SU-DHL-6 (cell line): ENCODE measurements around the gene EML1.

ENCODE experiments used
- EZH2phosphoT487 ChIP-seq: fragments of 200-600 bp; sonication (generic), shearing (Covaris generic); conservative IDR thresholded peaks from 2 replicates; pipeline ENCODE4 v1.6.1; 2018; ENCODE audit warnings: mild to moderate bottlenecking, antibody characterized with exemption, low read length, moderate library complexity, mixed read lengths
- TF ChIP-seq, protein P1 (sequence below): fragments of 200-600 bp; sonication (generic); IDR thresholded peaks from one replicate; pipeline ENCODE4 v1.5.1; 2017; ENCODE audit warnings: antibody characterized with exemption, mild to moderate bottlenecking, low read length, moderate library complexity; ENCODE audit not compliant: insufficient read depth, poor library complexity, severe bottlenecking

DNA sequence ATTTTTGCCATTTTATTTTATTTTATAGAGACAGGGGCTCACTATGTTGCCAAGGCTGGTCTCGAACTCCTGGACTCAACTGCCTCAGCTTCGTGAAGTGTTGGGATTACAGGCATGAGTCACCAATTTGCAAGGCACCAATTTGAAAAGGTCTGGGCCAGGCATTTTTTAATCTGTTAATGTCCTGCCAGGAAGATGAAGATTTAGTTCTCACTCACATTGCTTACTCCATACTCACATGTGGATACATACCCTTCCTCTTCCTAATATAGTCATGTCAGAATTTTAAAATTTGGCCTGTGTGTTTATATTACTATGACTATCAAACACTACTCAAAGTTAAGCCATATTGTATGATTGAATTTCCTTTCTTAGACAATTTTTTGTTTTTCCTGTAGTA lies 15.3 kb upstream of the EML1 start:
- no peak for TF ChIP-seq EZH2phosphoT487
- TF ChIP-seq, protein P1, sequence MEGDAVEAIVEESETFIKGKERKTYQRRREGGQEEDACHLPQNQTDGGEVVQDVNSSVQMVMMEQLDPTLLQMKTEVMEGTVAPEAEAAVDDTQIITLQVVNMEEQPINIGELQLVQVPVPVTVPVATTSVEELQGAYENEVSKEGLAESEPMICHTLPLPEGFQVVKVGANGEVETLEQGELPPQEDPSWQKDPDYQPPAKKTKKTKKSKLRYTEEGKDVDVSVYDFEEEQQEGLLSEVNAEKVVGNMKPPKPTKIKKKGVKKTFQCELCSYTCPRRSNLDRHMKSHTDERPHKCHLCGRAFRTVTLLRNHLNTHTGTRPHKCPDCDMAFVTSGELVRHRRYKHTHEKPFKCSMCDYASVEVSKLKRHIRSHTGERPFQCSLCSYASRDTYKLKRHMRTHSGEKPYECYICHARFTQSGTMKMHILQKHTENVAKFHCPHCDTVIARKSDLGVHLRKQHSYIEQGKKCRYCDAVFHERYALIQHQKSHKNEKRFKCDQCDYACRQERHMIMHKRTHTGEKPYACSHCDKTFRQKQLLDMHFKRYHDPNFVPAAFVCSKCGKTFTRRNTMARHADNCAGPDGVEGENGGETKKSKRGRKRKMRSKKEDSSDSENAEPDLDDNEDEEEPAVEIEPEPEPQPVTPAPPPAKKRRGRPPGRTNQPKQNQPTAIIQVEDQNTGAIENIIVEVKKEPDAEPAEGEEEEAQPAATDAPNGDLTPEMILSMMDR, result no peak
